HepG2 (cell line): Measurements from ENCODE around the gene ACO1. TPM values are rescaled to one million over a fixed set of nuclear protein-coding genes. Genes with fewer than 3 reads are reported as not detected.

ENCODE experiments used
- ATAC-seq: fragments of 200-7000 bp; cut with Tn5 transposase; 3 replicates; pipeline ENCODE4 v1.9.1; 2020; ENCODE audit warnings: mild to moderate bottlenecking, moderate library complexity
- BruUV-seq: library from RNA; stranded (reverse); fragments of 400-500 nt; replicated peaks from 2 replicates; lab custom pipeline; 2021; lab: Mats Ljungman, UMichigan
- CTCF ChIA-PET: fragments of 300-600 bp; formaldehyde crosslinking; extraction: SDS; loops from one replicate; lab custom pipeline; 2021; ENCODE audit warnings: low total read pairs, inconsistent platforms, low intra/inter-chr PET ratio; lab: Yijun Ruan, JAX
- POLR2A ChIA-PET: fragments of 350-600 bp; sonication (Branson Sonifier 250); formaldehyde crosslinking; loops from one replicate; lab custom pipeline; 2020; ENCODE audit warnings: antibody characterized with exemption, inconsistent platforms; lab: Yijun Ruan, JAX
- DNase-seq: peaks from one replicate; pipeline ENCODE4 v3.0.0-alpha.2; 2015; ENCODE audit warnings: low spot score
- FAIRE-seq: peaks from 3 replicates; lab custom pipeline; 2011; peaks lifted over from hg19 to GRCh38; lab: Jason Lieb, UNC
- H2AFZ ChIP-seq: one replicate; pipeline ENCODE4 v1.6.1; 2011; ENCODE audit warnings: low read length, inconsistent platforms
- H3K27ac ChIP-seq: fragments of 300-600 bp; 3 replicates; pipeline ENCODE4 v1.8.0; 2011; ENCODE audit warnings: mixed run types, mild to moderate bottlenecking, mixed read lengths, low read length, inconsistent platforms; ENCODE audit not compliant: insufficient read depth; ENCODE audit errors: extremely low read length
- H3K27me3 ChIP-seq, 2 experiments: fragments of 200-600 bp in 1 of 2; 2 replicates in 1 of 2; 3 replicates in 1 of 2; pipeline versions ENCODE4 v1.6.0 to v1.8.0; 2011; ENCODE audit warnings: low read length in 2 of 2, mild to moderate bottlenecking in 2 of 2, moderate library complexity in 2 of 2, inconsistent platforms in 1 of 2; ENCODE audit not compliant: insufficient read depth in 2 of 2, control insufficient read depth in 1 of 2
- H3K36me3 ChIP-seq, 2 experiments: fragments of 200-600 bp in 1 of 2; replicated peaks in 1 of 2; 2 replicates in 1 of 2; 3 replicates in 1 of 2; pipeline versions ENCODE4 v1.5.1 to v1.8.0; 2011; ENCODE audit warnings: low read length in 2 of 2, inconsistent platforms in 1 of 2; ENCODE audit not compliant: insufficient read depth in 2 of 2, control insufficient read depth in 1 of 2
- H3K4me1 ChIP-seq: 2 replicates; pipeline ENCODE4 v1.5.1; 2012; ENCODE audit warnings: low read length, inconsistent platforms; ENCODE audit not compliant: insufficient read depth
- H3K4me2 ChIP-seq: 2 replicates; pipeline ENCODE4 v1.6.0; 2011; ENCODE audit warnings: low read depth, low read length, inconsistent platforms
- H3K4me3 ChIP-seq, 3 experiments: fragments of 200-600 bp in 1 of 3; sonication (generic), shearing (Covaris generic) in 1 of 3; replicated peaks in 1 of 3; 2 replicates each; pipeline ENCODE4 v1.5.1; 2011 to 2016; ENCODE audit warnings: low read length in 3 of 3, inconsistent platforms in 2 of 3, low read depth in 2 of 3, mild to moderate bottlenecking in 2 of 3, control low read depth in 1 of 3, mixed read lengths in 1 of 3; ENCODE audit not compliant: insufficient read depth in 1 of 3
- H3K79me2 ChIP-seq: one replicate; pipeline ENCODE4 v1.6.1; 2011; ENCODE audit warnings: low read length, inconsistent platforms; ENCODE audit not compliant: insufficient read depth
- H3K9ac ChIP-seq: 2 replicates; pipeline ENCODE4 v1.6.0; 2011; ENCODE audit warnings: mild to moderate bottlenecking, low read depth, low read length, inconsistent platforms; ENCODE audit not compliant: insufficient read depth
- H3K9me3 ChIP-seq: 2 replicates; pipeline ENCODE4 v1.5.1; 2012; ENCODE audit warnings: mild to moderate bottlenecking, low read length
- H4K20me1 ChIP-seq: 2 replicates; pipeline ENCODE4 v1.6.0; 2011; ENCODE audit warnings: inconsistent platforms, mild to moderate bottlenecking, low read length, moderate library complexity; ENCODE audit not compliant: insufficient read depth
- ASH2L ChIP-seq: fragments of 300-600, 200-600 bp; sonication (generic); IDR thresholded peaks from 2 replicates; pipeline ENCODE4 v1.7.0; 2017; ENCODE audit warnings: low read depth, mild to moderate bottlenecking, moderate library complexity, mixed read lengths, low read length; ENCODE audit not compliant: insufficient read length
- BRF2 ChIP-seq: sonication (generic); formaldehyde crosslinking; IDR thresholded peaks from 2 replicates; pipeline ENCODE4 v1.8.1; 2022; ENCODE audit warnings: mild to moderate bottlenecking, missing genetic modification reagents
- HMG20B ChIP-seq: conservative IDR thresholded peaks from 2 replicates; pipeline ENCODE4 v1.6.1; 2016; ENCODE audit warnings: missing genetic modification reagents, missing compliant biosample characterization
- MIER2 ChIP-seq: IDR thresholded peaks from 2 replicates; pipeline ENCODE4 v1.6.1; 2016; ENCODE audit warnings: missing biosample characterization, missing genetic modification reagents
- NONO ChIP-seq, 2 experiments: fragments of 450-650 bp in 1 of 2; sonication (generic) in 1 of 2; formaldehyde crosslinking in 1 of 2; IDR thresholded peaks in 1 of 2; conservative IDR thresholded peaks in 1 of 2; 2 replicates each; pipeline versions ENCODE4 v1.6.1 to v1.8.0; 2017 to 2022; ENCODE audit warnings: mild to moderate bottlenecking in 1 of 2, missing genetic modification reagents in 1 of 2, moderate library complexity in 1 of 2
- SKI ChIP-seq: fragments of 450-650 bp; IDR thresholded peaks from one replicate; pipeline ENCODE4 v1.6.1; 2018; ENCODE audit warnings: mild to moderate bottlenecking; ENCODE audit not compliant: partially characterized antibody
- SMARCC2 ChIP-seq: fragments of 450-650 bp; IDR thresholded peaks from 2 replicates; pipeline ENCODE4 v1.6.1; 2017; ENCODE audit warnings: antibody characterized with exemption, mild to moderate bottlenecking
- TARDBP ChIP-seq: sonication (generic); formaldehyde crosslinking; IDR thresholded peaks from 2 replicates; pipeline ENCODE4 v1.8.0; 2022; ENCODE audit warnings: mild to moderate bottlenecking, missing genetic modification reagents
- ZBTB46 ChIP-seq: sonication (generic); formaldehyde crosslinking; IDR thresholded peaks from 2 replicates; pipeline ENCODE4 v1.4.0; 2020; ENCODE audit warnings: mild to moderate bottlenecking, missing genetic modification reagents, borderline replicate concordance
- ZNF180 ChIP-seq: sonication (generic); formaldehyde crosslinking; IDR thresholded peaks from 2 replicates; pipeline ENCODE4 v1.4.0; 2020; ENCODE audit warnings: low read depth, missing genetic modification reagents, borderline replicate concordance
- ZNF747 ChIP-seq: sonication (generic); formaldehyde crosslinking; IDR thresholded peaks from 2 replicates; pipeline ENCODE4 v1.8.1; 2023; ENCODE audit warnings: missing genetic modification reagents, mild to moderate bottlenecking, borderline replicate concordance
- WGBS: methylation state at CpG from one replicate; pipeline ENCODE4 v1.1.6; 2017; ENCODE audit warnings: low lambda C conversion rate; 5-methylcytosine and 5-hydroxymethylcytosine counted together
- in situ Hi-C: cut with HindIII; loops from 2 replicates; pipeline ENCODE4 v1.10.0; 2017; ENCODE audit warnings: low pct_unique_long_range_greater_than_20kb; ENCODE audit not compliant: extremely low pct_ligation_motif_present
- intact Hi-C: fragments of 100-400 bp; cut with micrococcal nuclease; formaldehyde crosslinking; loops from one replicate; pipeline ENCODE4 v1.10.0; 2022; ENCODE audit not compliant: unreplicated experiment
- polyA plus RNA-seq, 8 experiments: library from polyadenylated mRNA; depleted of rRNA in 3 of 8; stranded (reverse) in 7 of 8; unstranded in 1 of 8; fragments of >200 nt; fragmentation: Illumina TruSeq in 4 of 8; extraction: Trizol in 4 of 8; gene quantifications; 2 replicates each; pipeline versions ENCODE4 v1.2.1 to v1.2.3, GENCODE V29; 2011 to 2016; ENCODE audit warnings: low read depth in 4 of 8, missing spikeins in 1 of 8, mixed read lengths in 1 of 8; ENCODE audit not compliant: insufficient read depth in 1 of 8
- total RNA-seq, 5 experiments: library from RNA; depleted of rRNA; stranded (reverse); fragments of >200 nt; fragmentation: Illumina TruSeq; extraction: Trizol; gene quantifications; 2 replicates each; pipeline ENCODE4 v1.2.3, GENCODE V29; 2016; ENCODE audit warnings: low read depth in 1 of 5
- TF ChIP-seq, protein P1 (sequence below): sonication (generic); formaldehyde crosslinking; conservative IDR thresholded peaks from 2 replicates; pipeline ENCODE4 v1.4.0; 2020; ENCODE audit warnings: missing genetic modification reagents
- TF ChIP-seq, protein P2 (sequence below): sonication (generic); formaldehyde crosslinking; IDR thresholded peaks from 2 replicates; pipeline ENCODE4 v1.9.0; 2021; ENCODE audit warnings: missing genetic modification reagents, borderline replicate concordance
- TF ChIP-seq, protein P3 (sequence below): sonication (generic); formaldehyde crosslinking; IDR thresholded peaks from 2 replicates; pipeline ENCODE4 v1.5.1; 2020; ENCODE audit warnings: missing genetic modification reagents, mild to moderate bottlenecking, borderline replicate concordance
- TF ChIP-seq, protein P4 (sequence below): sonication (generic); formaldehyde crosslinking; IDR thresholded peaks from 2 replicates; pipeline ENCODE4 v1.4.0; 2020; ENCODE audit warnings: mild to moderate bottlenecking, missing genetic modification reagents

The ACO1 gene
- total and polyA plus RNA-seq, 2 of the 13 experiments (the other 11 are each of a cell fraction or from before 2014, with no cell fraction given): 20.1 to 48.2 TPM

GRCh38 chr9:32405506-32405905, 21.1 kb downstream of the ACO1 start:
- CTCF ChIA-PET: no interaction called here
- FAIRE-seq: no peak
- intact Hi-C loops: no loop called here
- TF ChIP-seq MIER2 (CRISPR knock-in tag): no peak
- TF ChIP-seq TARDBP (CRISPR knock-in tag): no peak
- TF ChIP-seq, protein P1, sequence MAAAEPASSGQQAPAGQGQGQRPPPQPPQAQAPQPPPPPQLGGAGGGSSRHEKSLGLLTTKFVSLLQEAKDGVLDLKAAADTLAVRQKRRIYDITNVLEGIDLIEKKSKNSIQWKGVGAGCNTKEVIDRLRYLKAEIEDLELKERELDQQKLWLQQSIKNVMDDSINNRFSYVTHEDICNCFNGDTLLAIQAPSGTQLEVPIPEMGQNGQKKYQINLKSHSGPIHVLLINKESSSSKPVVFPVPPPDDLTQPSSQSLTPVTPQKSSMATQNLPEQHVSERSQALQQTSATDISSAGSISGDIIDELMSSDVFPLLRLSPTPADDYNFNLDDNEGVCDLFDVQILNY: no peak
- TF ChIP-seq BRF2: no peak
- TF ChIP-seq, protein P2, sequence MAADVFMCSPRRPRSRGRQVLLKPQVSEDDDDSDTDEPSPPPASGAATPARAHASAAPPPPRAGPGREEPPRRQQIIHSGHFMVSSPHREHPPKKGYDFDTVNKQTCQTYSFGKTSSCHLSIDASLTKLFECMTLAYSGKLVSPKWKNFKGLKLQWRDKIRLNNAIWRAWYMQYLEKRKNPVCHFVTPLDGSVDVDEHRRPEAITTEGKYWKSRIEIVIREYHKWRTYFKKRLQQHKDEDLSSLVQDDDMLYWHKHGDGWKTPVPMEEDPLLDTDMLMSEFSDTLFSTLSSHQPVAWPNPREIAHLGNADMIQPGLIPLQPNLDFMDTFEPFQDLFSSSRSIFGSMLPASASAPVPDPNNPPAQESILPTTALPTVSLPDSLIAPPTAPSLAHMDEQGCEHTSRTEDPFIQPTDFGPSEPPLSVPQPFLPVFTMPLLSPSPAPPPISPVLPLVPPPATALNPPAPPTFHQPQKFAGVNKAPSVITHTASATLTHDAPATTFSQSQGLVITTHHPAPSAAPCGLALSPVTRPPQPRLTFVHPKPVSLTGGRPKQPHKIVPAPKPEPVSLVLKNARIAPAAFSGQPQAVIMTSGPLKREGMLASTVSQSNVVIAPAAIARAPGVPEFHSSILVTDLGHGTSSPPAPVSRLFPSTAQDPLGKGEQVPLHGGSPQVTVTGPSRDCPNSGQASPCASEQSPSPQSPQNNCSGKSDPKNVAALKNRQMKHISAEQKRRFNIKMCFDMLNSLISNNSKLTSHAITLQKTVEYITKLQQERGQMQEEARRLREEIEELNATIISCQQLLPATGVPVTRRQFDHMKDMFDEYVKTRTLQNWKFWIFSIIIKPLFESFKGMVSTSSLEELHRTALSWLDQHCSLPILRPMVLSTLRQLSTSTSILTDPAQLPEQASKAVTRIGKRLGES (CRISPR knock-in tag): no peak
- TF ChIP-seq NONO (IDR thresholded peaks at IDR 0.05): no peak
- no peak for TF ChIP-seq NONO (CRISPR knock-in tag; conservative IDR thresholded peaks at IDR 0.05)
- TF ChIP-seq ZNF180 (CRISPR knock-in tag): no peak
- TF ChIP-seq ASH2L: no peak
- no peak for TF ChIP-seq HMG20B (CRISPR knock-in tag)
- no peak for TF ChIP-seq SKI
- TF ChIP-seq SMARCC2: no peak
- TF ChIP-seq, protein P3, sequence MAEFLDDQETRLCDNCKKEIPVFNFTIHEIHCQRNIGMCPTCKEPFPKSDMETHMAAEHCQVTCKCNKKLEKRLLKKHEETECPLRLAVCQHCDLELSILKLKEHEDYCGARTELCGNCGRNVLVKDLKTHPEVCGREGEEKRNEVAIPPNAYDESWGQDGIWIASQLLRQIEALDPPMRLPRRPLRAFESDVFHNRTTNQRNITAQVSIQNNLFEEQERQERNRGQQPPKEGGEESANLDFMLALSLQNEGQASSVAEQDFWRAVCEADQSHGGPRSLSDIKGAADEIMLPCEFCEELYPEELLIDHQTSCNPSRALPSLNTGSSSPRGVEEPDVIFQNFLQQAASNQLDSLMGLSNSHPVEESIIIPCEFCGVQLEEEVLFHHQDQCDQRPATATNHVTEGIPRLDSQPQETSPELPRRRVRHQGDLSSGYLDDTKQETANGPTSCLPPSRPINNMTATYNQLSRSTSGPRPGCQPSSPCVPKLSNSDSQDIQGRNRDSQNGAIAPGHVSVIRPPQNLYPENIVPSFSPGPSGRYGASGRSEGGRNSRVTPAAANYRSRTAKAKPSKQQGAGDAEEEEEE (CRISPR knock-in tag): no peak
- TF ChIP-seq, protein P4, sequence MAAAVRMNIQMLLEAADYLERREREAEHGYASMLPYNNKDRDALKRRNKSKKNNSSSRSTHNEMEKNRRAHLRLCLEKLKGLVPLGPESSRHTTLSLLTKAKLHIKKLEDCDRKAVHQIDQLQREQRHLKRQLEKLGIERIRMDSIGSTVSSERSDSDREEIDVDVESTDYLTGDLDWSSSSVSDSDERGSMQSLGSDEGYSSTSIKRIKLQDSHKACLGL (CRISPR knock-in tag): no peak
- no peak for TF ChIP-seq ZNF747
- no peak for TF ChIP-seq ZBTB46 (CRISPR knock-in tag)

More at GRCh38 chr9:32405506-32405905, 21.1 kb downstream of the ACO1 start:
- in situ Hi-C loops: no loop called here
- WGBS: 92% methylated on average over 2 of the region's 2 CpGs
- H2AFZ ChIP-seq: no peak overlapping the region
- no peaks in the 10 kb centered on the region for H3K4me1 ChIP-seq
- no peak overlapping the region for H3K9ac ChIP-seq
- H3K27me3 ChIP-seq: no peaks in the 10 kb centered on the region
- DNase-seq (no peak), ATAC-seq (no peak)
- no peak overlapping the region for H3K4me2 ChIP-seq
- BruUV-seq: no TSS peak
- H3K36me3 ChIP-seq: peaks cover 9 to 47% of the 10 kb centered on the region in 2 experiments
- POLR2A ChIA-PET: no interaction called here
- H4K20me1 ChIP-seq: no peaks in the 10 kb centered on the region
- H3K4me3 ChIP-seq: no peak overlapping the region
- no peaks in the 10 kb centered on the region for H3K9me3 ChIP-seq
- peaks cover 13% of the 10 kb centered on the region for H3K79me2 ChIP-seq
- no peak overlapping the region for H3K27ac ChIP-seq
